NCI-H2081 treated with DMSO at 0.1 percent for 48 hours (cell line): ENCODE measurements around the gene HHIPL1.
A peak's percentile ranks its signal among the peaks of the same experiment; 100 is the strongest.

Source experiments
- DNase-seq: peaks from one replicate; lab custom pipeline; 2025; lab: John Stamatoyannopoulos, UW

Gene HHIPL1

DNA sequence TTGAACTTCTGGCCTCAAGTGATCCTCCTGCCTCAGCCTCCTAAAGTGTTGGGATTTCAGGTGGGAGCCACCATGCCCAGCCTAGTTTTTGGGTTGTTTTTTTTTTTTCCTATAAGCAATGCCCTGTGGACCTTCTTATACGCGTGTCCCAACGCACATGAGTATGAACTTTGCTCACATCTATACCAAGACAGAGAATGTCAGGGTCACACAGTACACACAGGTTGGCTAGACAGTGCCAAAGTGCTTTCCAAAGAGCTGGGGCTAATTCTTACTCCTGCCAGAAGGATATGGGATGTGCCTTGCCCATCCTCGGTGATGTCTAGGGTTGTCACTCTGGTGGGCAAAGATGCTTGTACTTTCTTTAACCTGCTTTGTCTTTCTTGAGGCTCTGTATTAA lies 33.3 kb upstream of the HHIPL1 start:
- DNase-seq = no peak

DNA sequence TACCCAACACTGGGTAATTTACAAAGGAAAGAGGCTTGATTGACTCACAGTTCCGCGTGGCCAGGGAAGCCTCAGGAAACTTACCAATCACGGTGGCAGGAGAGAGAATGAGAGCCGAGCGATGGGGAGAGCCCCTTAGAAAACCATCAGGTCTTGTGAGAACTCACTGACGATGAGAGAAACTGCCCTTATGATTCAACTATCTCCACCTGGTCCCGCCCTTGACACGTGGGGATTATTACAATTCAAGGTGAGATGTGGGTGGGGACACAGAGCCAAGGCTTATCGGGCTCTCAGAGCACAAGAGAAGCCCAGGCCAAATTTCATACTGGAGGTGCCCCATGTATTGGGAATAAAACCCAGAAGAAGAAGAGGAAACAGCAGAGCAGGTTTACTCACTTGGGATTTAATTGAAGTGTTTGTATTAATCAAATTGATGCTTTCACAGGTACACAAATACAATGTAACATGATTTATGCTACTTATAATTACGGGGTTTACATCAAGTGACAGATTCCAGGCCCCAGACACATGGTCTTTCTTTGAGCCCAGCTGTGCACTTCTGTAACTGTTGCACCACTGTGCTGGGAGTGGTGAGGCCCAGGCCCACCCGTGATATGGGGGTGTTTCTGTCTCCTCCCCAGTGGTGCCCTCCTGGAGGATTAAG lies 32.7 kb upstream of the HHIPL1 start:
- peak; percentile 11 for DNase-seq

DNA sequence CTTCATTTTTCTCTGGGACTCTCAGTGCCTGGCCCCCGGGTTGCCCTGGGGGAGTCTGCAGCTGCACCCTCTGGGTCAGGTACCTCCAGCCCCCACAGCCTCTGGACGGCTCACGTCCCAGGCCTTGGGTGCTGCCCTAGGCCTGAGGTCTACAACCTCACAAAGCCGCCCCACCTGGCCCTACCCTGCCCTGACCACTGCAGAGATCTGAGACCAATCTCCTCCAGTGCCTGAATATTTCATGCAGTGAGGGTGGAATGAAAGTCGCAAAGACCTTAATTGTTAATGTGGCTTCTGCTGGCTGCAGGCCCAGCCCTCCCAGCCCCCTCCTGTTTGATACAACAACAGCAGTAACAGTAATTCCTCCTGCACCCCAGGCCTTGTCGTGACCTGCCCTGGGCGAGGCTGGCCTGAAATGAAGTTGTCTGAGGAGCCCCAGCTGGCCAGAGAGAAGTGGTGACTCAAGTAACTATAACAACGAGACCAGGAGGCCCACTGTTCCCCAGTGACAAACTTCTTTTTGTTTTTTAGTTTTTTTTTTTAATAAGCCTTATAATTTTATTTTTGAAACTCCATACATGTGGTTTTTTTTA lies 32.1 kb upstream of the HHIPL1 start:
- no peak for DNase-seq

DNA sequence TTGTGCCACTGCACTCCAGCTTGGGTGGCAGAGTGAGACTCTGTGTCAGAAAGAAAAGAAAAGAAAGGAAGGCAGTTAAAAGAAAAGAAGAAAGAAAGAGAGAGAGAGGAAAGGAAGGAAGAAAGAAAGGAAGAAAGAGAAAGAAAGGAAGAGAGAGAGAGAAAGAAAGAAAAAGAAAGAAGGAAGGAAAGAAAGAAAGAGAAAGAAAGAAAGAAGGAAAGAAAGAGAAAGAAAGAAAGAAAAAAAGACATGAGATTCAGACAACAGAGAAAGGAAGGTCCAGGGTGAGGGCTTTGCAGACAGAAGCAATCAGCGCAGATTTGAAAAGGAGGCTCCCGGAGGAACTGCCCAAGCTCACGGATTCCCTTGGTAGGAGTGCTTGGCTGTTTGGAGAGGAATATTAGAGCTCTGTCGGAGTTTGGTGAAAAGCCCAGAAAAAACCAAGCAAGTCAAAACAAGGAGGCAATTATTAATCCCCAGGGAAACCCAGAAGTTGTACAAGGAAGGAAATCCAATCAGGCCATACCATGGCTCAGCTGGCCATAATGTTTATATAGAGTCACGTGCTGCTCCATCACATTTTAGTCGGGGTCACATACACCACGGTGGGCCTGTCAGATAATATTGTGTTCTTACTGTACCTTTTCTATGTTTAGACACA lies 29.3 kb upstream of the HHIPL1 start:
- no peak for DNase-seq

DNA sequence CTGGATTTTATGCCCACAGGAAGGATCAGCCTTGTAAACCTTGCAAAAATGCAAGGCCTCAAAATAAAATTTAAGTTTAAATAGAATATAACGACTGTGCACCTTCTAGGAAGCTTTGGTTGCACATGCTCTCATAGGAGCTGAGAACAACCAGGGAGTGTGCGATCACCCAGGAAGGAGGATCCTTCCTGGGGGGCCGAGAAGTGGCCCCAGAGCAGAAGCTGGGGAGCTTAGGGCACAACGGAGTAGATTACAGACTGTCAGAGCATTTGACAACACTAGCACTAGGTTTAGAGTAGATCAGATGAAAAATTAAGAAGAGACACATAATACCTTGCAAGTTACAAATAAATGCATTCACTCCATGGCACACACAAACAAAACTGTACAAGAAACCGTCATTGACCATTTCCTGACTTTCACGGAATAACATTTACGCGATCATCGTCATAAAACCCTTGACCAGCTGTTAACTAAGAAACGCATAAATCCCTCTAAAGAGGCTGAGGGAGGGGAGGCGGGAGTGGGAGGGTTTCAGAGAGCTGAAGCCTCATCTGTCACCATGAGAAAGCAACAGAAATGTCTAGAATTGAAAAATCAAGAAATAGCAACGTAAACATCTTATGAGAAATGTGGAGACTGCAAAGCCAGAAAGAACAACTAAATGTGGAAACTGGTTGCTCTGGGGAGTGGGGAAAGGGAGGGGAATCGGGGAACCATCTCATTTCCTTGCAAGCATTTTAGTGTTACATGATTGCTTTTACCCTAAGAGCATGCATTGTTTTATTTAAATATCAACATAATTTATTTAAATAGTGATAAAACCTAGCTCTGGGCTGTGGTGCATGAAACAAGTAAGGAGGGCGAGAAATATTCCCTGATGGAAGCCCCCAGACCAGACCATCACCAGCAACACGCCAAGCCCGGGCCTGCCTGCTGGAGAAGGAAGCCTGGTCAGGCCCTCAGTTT lies 27.8 kb upstream of the HHIPL1 start:
- DNase-seq = no peak

DNA sequence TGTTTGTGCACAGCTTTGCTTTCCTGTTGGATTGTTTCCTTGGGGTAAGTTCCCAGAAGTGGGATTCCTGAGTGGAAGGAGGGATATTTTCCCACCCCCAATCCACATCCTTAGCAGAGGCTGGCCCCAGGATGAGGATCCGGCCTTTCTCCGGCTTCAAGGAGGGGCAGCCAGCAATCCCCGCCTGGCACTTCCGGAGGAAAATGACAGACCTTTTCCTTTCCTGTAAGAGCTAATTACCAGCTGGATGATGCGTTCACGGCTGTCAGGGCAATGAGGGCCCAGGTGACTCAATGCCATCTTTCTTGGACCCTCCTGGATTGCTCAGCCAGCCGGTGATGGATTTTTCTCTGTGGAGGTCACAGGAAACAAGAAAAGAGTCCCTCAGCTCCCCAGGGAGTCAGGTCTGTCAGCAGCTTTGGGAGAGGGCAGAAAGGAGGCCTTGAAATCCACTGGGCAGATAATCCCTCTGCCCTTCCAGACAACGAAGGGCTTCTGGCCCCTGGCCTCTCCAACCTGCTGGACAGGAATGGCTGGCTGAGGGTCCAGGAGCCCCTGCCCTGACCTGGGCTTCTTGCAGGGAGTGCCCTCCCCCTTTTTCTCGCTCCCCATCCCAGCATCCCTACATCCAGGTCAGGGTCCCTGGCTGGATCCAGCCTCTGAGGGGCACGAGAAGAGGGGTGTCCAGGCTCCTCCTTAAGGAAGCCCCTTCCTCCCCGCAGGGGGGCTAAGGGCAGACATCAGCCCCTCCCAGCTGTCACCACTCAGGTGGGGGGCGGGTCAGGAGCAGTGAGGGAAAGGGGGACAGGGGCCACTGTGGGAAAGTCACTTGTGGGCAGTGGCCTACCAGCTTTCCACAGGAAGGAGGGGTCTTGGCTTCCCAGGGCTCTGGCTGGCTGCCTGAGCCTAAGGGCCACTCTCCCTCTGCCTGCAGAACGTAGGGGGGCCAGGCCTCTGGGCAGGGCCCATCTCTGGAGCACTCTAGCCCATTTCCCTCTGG lies 24.8 kb upstream of the HHIPL1 start:
- DNase-seq = no peak

DNA sequence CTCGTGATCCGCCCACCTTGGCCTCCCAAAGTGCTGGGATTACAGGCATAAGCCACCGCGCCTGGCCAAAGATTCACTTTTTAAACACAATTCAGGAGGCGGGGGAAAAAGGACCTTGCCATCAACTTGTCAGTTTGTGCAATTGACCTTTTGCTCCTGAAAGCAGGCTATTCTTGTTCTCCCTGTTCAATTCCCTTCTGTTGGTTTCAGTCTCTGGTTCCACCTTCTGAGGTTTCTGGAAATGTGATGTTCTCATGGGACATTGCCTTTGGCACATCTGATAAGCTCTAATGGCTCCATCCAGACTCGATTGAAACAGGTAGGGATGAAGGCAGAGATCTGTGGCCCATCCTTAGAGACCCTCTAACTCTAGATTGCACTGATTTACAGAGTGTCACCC lies 23.0 kb upstream of the HHIPL1 start:
- no peak for DNase-seq

DNA sequence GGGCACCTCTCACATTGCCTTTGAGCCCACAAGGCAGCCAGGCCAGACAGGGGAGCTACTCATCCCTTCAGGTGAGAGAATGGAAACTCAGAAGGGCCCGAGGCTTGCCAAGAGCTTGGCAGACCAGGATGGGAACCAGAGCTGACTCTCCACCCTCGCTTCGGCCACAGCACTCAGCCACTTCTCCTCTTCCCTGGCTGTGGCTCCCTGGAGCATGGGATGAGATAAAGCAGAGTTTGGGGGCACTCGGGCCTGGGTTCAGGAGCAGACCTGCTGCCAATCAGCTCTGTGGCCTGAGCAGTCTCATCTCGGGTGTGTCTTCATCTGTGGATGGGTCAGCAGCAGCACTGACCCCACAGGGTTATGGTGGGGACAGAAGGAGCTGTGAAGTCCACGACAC lies 20.9 kb upstream of the HHIPL1 start:
- DNase-seq = no peak

DNA sequence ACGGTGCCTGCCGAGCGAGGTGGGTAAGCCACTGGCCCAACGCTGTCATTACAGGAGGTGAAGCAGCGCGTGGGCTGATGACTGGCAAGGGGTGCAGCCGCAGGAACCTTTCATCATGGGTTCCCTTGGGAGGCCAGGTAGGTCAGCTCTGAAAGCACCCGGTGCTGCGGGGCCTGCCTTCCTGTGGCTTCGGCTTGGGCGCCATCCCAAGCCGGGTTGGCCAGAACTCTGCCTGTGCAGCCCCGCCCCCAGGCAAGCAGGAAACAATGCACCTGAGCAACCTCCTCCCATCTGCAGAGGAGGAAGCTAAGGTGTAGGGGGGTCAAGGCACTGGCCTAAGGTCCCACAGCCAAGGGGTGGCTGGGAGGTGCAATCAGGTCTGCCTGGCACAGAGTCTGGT lies 20.0 kb upstream of the HHIPL1 start:
- DNase-seq = no peak

DNA sequence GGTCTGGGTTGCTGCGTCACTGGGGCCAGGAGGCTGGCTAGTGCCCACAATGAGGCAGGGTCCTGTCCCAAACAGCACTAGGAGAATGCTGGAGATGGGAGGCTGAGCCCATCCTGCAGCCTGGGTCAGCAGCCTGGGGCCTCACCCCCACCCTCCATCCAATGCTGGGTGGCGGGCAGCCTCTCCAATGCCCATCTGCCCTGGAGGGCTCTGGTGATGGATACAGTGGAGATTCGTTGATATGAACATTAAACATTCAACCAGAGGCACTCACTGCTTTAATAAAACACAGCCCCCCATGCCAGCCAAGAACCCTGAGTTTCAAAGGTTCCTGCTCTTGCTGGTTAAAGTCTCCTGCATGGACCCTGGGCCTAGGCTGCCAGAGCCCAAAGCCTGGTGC lies 19.5 kb upstream of the HHIPL1 start:
- no peak for DNase-seq

DNA sequence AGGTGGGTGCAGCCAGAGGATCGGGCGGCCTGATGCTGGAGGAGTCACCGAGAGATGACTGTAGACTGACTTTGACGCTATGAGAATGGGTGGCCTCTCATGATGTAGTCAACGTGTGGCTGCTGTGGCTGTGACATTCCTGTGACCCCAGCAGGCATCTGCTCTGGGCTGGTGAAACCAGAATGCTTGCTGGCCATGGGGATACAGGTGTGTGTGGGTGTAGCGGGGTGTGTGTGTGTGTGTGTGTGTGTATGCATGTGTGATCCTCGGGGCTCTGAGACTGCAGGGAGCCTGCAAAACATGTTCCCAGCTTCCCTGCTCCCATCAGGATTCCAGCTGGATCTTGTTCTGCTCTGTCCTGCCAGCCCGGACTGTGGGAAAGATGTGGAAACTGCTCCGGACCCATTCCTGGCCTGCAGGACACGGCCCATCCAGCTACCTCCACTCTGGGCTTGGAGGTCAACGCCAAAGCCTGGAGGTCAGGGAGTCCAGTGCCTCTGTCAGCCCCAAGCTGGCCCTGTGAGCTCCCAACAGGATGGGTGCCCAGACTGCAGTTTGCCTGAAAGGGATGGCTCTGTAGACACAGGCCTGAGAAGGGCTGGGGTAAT lies 18.8 kb upstream of the HHIPL1 start:
- DNase-seq = no peak

DNA sequence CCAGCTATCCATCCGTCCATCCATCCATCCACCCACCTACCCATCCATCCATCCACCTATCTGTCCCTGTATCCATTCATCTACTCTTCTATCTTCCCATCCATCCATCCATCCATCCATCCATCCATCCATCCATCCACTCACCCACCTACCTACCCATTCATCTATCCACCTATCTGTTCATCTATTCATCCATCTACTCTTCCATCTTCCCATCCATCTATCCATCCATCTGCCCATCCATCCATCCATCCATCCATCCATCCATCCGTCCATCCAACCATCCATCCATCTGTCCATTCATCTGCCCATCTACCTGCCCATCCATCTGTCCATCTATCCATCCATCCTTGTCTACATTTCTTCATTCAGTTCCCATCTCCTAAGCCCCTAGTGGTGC lies 17.8 kb upstream of the HHIPL1 start:
- no peak for DNase-seq

DNA sequence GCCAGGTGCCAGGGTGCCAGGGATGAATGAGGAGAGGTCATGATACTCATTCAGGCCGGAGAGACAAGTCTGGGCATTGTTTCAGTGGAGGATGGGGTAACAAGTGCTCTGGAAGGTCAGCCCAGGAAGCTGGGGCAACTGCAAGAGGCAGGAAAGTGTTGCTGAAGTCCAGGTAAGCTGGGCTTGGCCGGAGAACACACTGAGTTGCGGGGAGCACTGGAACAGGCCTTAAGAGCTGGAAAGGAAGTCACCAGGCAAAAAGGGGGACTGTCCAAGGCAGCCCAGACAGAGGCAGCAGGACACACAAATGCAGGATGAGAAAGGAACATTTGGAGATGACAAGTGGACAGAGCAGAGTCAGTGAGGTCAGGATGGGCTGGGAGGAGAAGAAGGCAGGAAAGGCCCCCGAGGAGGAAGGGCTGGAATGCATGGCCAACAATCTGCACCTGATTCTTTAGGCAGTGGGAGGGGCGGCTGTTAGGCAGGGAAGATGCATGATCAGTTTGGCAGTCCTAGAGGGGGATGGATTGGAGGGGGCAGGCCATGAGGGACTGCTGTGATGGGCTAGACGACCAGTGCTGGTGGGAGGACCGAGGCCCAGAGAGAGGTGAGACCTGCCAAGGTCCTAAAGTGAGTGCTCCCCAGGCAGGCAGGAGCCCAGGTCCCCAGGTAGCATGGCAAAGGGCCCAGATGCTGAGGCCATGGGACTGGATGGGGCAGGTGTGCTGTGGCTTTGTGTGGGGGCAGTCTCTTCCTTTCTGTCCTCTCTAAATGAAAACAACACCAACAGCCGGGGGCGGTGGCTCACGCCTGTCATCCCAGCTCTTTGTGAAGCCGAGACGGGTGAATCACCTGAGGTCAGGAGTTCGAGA lies 17.2 kb upstream of the HHIPL1 start:
- DNase-seq = no peak

DNA sequence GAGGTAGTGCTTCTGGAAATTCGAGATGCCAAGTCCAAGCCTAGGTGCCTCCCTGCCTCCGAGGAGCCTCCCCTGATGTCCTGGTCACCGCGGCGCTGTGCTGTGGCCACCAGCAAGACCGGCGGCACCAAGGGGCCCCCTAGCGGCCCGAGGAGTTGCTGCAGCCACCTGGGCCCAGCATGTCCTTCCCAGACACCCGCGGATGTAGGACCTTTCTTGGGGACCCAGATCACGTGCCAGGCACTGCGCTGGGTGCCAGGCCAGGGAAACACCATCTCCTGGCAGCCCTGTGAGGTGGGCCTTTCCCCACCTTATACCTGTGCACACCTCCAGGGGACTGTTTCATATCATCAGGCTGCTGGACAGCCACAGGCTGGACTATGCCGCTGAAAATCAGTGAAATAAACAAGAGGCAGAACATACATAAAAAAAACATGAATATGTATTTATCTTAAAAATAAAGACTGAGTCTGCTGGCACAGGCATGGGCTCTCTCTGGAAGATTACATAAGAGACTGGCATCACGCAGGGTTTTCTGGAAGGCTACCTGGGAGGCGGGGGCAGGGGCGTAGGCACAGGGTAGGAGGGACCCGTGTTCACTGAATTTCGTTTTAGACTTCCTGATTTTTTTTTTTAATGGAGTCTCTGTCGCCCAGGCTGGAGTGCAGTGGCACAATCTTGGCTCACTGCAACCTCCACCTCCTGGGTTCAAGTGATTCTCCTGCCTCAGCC lies 15.9 kb upstream of the HHIPL1 start:
- DNase-seq = peak; percentile 14

DNA sequence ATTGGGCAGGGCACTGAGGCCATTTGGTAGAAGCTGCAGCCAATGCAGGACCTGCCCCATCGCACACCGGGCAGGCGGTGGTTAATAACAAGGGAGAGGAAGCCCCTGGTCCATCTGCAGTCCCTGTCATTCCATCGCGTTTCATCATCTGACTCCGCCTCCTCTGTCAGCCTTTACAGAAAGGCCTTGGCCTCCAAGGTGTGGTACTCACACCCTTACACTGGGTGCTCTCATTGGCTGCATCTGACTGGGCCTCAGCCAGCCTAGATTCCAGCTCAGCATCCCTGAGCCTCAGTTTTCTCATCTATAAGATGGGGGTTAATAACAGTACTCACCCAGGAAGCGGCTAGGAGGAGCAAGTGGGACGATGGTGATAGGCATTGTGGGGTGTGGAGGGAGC lies 14.7 kb upstream of the HHIPL1 start:
- no peak for DNase-seq

DNA sequence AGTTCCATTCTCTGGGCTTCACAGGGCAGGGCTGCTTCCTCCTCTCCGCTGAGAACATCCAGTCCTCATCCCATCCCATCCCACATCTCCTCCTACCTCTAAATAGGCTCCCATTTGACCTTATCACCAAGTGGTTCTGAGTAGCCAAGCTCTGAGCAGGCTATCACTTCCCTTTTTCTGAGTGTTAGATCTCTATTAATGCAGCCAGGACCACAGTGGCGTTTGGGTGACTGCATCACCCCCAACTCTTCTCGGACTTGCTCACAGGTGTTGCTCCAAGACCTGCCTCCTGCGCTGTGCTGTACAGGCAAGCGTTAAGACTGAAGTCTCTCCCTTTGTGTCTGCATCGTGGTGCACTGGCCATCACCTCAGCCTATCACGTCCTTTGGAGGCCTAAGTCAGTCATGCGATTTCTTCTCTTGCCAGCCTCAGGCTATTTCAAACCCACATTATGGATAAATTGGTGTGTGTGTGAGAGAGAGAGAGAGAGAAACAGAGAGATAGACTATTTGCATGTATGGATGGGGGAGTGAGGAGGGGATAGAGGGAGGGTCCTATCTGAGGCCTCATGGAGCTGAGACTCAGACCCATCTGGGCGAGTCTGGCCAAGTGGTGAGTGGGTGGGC lies 12.4 kb upstream of the HHIPL1 start:
- no peak for DNase-seq

DNA sequence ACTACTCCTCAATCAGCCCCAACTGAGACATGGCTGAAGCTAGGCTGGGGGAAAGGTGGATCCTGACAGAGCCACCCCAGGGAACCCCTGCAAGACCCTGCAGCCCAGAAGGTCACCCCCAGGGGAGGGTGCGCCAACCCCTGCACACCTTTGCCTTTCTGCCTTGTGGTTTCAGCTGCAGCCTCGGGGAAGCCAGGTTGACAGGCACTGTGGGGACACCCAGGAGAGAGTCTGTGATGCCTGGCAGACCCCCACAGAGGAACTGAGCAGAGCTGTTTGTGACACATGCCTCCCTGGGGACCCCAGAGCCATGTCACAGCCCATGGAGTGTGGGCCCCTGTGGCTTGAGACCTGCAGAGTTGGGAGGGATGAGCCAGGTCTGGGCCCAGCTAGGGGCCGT lies 11.8 kb upstream of the HHIPL1 start:
- DNase-seq = no peak

DNA sequence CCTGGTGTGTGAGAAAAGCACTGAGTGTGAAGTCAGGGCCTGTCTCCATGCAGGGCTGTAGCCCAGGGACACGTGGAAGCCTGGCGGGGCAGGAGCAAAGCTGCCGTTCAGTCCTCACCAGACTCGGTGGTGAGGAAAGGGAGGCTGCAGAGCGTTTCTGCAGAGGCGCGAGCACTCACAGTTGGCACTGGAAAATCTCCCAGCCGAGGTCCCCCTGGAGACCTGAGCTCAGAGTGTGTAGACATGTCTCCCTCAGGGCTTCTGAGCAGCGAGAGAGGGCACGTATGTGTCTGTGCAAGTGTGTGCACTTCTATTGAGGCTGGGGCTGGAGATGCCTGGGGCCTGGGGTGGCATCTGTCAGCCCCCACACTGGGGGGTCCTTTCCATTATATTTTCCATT lies 11.0 kb upstream of the HHIPL1 start:
- DNase-seq = no peak

DNA sequence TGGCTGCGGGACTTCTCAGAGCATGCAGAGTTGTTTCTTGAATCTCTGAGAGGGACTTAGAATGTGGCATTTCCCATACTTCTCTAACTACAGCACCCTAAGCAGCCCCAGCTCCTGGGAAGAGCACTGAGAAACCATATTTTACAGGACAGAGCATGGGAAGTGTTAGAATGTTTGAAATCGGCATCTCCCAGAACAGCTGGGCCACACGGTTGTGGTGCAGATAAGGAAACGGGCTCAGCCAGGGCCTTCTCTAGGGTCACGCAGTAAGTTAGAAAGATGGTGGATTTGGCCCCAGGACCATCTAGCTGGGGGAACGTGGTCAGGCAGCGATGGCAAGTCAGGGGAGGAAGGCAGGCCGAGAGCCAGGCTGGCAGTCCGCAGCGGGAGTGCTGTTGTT lies 10.5 kb upstream of the HHIPL1 start:
- no peak for DNase-seq
